IPS-18c (cell line): ENCODE data around the gene PANK4.

Experiments
- H3K4me3 ChIP-seq: 2 replicates; pipeline ENCODE4 v1.7.0; 2013; ENCODE audit warnings: low read depth, mild to moderate bottlenecking, low read length, moderate library complexity; ENCODE audit not compliant: insufficient read depth
- H3K9me3 ChIP-seq: one replicate; pipeline ENCODE4 v1.6.1; 2013; ENCODE audit warnings: mild to moderate bottlenecking, low read length, moderate library complexity; ENCODE audit not compliant: control insufficient read depth, insufficient read depth

Gene PANK4

GRCh38 chr1:2497891-2498290, 28.5 kb downstream of the PANK4 start:
- Histone ChIP-seq H3K4me3 (no peak overlapping the region), H3K9me3 (no peaks in the 10 kb centered on the region)

GRCh38 chr1:2496746-2497145, 29.6 kb downstream of the PANK4 start:
- Histone ChIP-seq H3K4me3 (no peak overlapping the region), H3K9me3 (no peaks in the 10 kb centered on the region)

DNA sequence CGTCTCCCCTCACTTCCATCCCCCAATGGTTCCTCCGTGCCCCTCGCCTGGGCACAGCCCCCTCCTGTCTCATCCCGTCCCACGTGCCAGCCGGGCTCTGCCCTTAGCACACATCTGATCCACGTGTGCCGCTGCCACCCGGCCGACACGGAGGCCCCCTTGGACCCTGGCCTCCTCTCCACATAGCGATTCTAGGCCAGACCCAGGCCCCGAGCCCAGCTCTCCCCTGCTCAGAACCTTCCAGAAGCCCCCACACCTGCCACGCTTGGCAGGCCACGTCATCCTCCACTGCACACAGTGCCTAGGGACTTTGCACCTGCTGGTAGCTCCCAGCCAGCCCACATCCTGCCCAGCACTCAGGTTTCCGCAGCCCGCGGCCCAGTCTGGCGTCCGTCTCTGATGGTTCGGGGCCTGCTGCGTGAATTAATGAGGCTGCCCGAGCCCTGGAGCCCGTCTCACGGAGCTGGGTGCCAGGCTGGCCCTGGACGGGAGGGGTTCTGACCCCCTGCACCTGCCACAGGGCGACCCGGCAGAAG, 30.2 kb downstream of the PANK4 start:
- no peaks in the 10 kb centered on the region for H3K9me3 ChIP-seq
- no peak overlapping the region for H3K4me3 ChIP-seq

GRCh38 chr1:2495546-2495945, 30.9 kb downstream of the PANK4 start:
- Histone ChIP-seq H3K4me3 (no peak overlapping the region), H3K9me3 (no peaks in the 10 kb centered on the region)

DNA sequence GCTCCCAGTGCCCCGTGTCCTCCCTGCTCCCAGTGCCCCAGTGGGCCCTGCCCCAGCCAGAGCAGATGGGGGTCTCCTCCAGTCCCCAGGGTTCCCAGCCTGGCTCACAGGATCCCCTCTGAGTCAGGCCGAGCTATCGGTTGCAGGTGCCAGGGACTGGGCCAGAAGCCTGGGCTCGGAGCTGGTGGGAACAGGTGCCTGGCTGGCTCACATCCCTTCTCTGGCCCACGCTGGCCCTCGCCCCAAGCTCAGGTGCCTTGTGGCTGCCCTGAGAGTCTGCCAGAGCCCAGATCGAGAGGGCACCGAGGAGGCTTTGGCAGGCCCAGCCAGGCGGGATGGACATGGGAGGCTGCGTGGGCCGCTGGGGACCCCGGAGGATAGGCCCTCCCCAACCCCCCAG, 31.4 kb downstream of the PANK4 start:
- Histone ChIP-seq H3K4me3 (no peak overlapping the region), H3K9me3 (no peaks in the 10 kb centered on the region)

DNA sequence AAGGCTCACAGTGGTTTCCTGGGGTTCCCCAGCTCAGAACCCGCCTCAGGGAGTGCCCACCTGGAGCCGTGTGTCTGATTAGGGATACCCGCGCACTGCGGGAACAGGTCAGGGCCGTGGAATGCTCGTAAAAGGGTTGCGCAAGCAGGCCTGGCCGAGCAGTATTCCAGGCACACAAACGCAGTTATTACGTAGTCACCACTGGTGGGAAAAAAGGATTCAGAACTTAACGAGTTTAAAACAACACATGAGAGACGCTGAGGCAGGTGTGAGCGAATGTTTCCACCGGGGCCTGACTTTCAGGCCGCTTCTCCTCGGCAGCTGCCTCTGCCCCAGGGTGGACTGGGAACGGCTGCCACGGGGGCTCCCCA, 32.1 kb downstream of the PANK4 start:
- Histone ChIP-seq H3K4me3 (no peak overlapping the region), H3K9me3 (no peaks in the 10 kb centered on the region)

DNA sequence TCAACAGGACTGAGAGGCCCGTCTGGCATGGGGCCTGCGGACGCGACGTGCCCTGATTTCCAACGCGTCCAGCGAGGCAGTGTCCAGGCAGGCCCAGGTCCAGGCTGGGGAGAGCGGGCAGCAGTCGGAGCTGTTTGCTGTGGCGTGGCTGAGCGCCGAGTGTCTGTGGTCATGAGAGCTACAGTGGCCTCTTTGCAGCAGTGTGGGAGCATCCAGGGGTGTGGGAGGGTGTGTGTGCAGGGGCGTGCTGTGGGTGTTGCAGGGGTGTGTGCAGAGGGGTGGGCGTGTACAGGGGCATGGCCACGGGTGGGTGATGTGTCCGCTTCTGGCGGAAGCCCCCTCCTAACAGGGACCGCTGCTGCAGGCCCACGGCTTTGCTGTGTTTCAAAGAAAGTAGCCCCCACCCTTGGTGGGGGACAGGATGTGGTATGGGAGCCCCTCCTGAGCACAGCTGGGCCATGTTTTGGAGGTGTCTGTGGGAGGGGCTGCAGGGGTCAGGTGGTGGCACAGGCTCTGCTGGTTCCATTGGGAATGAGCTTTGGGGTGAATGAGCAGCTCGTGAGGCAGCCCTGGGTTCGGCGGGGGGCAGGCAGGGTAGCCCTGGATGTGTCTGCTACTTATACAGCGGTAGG, 32.6 kb downstream of the PANK4 start:
- H3K9me3 ChIP-seq, result no peaks in the 10 kb centered on the region

GRCh38 chr1:2493218-2493617, 33.2 kb downstream of the PANK4 start:
- H3K4me3 ChIP-seq, result no peak overlapping the region
- H3K9me3 ChIP-seq, result no peaks in the 10 kb centered on the region

More for the DNA sequence above, 32.6 kb downstream of the PANK4 start:
- H3K4me3 ChIP-seq, result no peak overlapping the region

DNA sequence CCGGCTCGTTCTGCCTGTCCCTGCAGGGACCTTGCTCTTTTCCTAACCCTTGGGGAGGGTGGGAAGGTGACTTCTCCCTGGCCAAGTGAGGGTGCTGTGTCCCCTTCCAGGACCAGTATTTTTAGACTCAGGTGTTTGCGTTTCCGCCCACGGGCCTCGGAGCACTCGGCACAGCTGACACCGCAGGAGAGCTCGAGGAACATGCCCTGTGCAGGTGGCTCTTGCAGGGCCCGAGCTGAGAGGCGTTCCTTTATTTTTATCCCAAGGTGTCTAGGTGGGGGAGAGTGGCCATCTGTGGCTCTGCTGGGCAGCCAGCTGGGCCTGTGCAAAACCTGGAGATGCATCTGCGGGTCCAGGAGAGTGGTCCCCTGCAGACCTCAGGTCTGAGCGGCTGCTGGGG, 34.3 kb downstream of the PANK4 start:
- Histone ChIP-seq H3K9me3 (no peaks in the 10 kb centered on the region), H3K4me3 (no peak overlapping the region)

GRCh38 chr1:2489615-2490014, 36.8 kb downstream of the PANK4 start:
- Histone ChIP-seq H3K9me3 (no peaks in the 10 kb centered on the region), H3K4me3 (no peak overlapping the region)

DNA sequence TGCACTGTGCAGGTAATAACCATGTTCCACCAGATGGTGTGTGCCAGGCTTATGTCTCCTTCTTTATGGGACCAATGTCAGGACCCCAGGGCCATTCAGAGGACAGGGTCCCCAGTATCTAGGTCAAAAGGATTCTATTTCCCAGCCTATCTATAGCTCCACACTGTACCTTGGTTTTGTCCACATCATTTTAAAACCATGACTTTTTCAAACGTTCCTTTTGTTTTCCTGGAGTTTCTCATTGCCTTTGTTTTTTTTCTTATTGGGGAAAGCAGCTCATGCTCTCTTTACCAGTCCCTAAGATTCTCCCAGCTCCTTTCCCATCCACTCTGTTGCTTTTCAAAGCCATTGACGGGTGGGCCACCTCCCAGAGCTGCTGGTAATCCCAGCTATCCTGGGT, 37.7 kb downstream of the PANK4 start:
- H3K4me3 ChIP-seq, result no peak overlapping the region
- no peaks in the 10 kb centered on the region for H3K9me3 ChIP-seq

GRCh38 chr1:2486558-2486957, 39.8 kb downstream of the PANK4 start:
- H3K9me3 ChIP-seq, result no peaks in the 10 kb centered on the region
- H3K4me3 ChIP-seq, result no peak overlapping the region

- Histone ChIP-seq H3K9me3 (no peaks in the 10 kb centered on the region), H3K4me3 (no peak overlapping the region)
Measured at GRCh38 chr1:2486041-2486440, 40.4 kb downstream of the PANK4 start.

DNA sequence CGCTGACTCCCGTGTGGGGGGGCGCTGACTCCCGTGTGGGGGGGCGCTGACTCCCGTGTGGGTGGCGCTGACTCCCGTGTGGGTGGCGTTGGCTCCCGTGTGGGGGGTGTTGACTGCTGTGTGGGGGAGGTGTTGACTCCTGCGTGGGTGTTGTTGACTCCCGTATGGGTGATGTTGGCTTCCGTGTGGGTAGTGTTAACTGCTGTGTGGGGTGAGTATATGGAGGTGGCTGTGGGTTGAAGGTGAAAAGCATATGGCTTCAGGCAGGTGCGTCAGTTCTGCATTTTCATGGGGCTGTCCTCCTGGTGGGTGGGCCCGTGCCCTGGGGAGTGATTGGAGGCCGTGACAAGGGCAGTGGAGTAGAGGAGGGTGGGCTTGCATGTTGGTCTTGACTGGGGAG, 42.4 kb downstream of the PANK4 start:
- Histone ChIP-seq H3K9me3 (no peaks in the 10 kb centered on the region), H3K4me3 (no peak overlapping the region)

DNA sequence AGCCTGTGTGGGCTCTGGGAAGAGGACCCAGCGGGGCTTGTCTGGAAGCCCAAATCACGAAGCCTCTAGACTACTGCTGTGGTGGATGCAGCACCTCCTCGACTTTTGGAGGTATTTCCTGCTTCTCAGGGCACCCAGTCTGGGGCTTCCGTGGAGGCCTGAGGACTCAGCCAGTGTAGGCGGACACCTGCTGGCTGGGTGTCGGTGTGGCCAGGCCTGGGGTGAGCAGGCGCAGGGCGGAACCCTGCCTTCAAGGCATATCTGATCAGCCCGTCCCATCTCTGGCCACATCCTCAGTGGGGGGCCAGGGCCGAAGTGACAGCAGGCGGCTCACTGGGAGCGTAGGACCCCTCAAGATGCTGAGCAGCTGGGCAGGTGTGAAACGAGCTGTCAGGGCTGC, 43.4 kb downstream of the PANK4 start:
- Histone ChIP-seq H3K4me3 (no peak overlapping the region), H3K9me3 (no peaks in the 10 kb centered on the region)

DNA sequence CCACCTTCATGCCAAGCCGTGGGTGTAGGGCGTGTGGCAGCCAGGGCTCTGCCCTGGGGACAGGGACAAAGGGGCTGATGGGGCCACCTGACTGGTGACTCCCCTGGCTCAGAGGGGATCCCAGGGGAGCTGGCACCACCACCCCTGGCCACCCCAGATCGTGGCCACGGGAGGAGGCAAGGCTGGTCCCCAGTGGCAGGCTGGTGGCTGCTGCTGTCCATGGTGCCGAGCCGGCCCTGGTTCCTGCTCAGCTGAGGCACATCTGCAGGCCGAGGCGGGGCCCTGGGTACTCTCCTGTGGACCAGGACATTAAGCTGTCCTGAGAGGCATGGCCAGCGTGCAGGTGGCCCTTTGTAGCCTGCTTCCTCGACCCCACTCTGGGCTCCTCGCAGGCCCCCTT, 43.8 kb downstream of the PANK4 start:
- Histone ChIP-seq H3K4me3 (no peak overlapping the region), H3K9me3 (no peaks in the 10 kb centered on the region)

DNA sequence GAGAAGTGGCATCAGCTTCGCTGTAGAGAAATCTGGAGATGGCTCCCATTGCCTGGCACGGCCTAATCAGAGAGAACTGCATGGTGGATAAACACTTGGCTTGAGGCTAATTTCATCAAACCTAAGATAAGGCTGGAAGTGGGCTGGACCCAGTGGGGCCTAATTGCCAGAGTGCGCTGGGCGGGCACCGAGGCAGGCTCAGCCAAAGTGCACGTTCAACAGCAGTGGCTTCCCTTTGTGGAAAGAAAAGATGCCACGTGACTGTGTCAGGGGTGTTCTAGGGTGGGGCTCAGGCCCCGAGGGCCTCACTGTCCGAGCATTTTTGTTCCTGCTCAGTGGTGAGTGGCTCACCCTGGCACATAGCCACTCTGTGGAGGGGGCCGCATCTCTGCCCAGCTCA, 44.5 kb downstream of the PANK4 start:
- no peaks in the 10 kb centered on the region for H3K9me3 ChIP-seq
- H3K4me3 ChIP-seq, result no peak overlapping the region

DNA sequence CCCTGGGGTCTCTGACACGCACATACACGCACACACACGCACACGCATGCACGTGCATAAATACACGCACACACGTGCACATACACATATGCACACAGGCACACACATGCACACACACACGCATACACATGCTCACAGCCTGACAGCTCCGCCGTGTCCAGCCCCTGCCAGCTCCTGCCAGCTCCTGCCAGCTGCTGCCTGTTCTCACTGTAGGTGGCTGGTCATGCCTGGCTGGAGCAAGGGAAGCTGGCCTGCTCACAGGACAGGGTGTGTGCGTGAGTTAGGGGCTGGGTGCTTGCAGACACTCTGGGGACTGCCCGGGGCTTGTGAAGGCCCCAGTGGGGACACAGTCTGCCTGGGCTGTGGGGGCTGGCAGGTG, 45.4 kb downstream of the PANK4 start:
- Histone ChIP-seq H3K4me3 (no peak overlapping the region), H3K9me3 (no peaks in the 10 kb centered on the region)

DNA sequence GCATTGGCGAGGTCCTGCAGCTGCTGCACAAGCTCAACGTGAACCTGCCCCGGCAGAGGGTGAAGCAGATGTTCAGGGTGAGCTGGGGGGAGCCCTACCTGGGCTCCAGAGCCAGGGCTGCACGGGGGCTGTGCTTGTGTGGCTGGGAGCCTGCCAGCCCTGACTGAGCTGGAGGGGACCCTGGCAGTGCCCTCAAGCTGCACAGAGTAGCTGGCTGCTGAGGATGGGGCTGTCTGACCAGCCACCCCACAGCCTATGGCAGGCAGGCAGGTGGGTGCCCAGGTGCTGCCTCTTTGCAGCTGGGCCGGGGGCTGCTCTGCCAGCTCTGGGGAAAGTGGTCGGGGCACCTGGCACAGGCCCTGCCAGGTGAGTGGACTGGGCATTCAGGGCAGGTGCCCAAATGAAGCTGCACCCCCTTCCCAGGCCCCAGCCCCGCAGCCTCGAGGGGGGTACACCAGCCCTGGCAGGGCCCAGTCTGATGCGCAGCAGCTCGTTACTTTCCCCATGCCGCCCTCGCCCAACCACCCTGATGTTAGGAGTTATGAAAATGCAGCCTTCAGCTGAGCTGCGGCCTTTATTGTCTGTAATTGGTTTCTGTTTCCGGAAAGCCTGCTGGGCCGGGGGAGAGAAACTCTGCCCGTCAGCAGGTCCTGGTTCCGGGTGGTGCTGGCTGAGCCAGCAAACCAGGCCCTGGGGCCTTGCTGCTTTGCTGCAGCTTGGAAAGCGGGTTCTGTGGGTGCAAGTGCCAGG, 46.0 kb downstream of the PANK4 start:
- Histone ChIP-seq H3K9me3 (no peaks in the 10 kb centered on the region), H3K4me3 (no peak overlapping the region)
